ENCODE data around the gene MCC.

Gene MCC

GRCh38 chr5:112975721-112976431 is 512.4 kb downstream of the MCC start:
- no peak for TF ChIP-seq CTCF (IDR thresholded peaks at IDR 0.05; ENCODE audit: low read depth, low read length)
- peak overlapping the region; percentile 86 to 96 for H3K4me3 ChIP-seq (replicated peaks in 1 of 2; ENCODE audit: low read depth in 2 of 2, low read length in 2 of 2)
- DNase-seq (ENCODE audit: low read depth in 2 of 2) = no peak

- no peak overlapping the region for H3K4me3 ChIP-seq (replicated peaks in 1 of 2; ENCODE audit: low read depth in 2 of 2, low read length in 2 of 2)
- no peak for TF ChIP-seq CTCF (IDR thresholded peaks at IDR 0.05; ENCODE audit: low read depth, low read length)
- DNase-seq (ENCODE audit: low read depth in 2 of 2) = peak in 1 of 2 donors; percentile 52
These were observed 513.4 kb downstream of the MCC start for GRCh38 chr5:112974901-112975300.

- DNase-seq (ENCODE audit: low read depth in 2 of 2) = no peak
- no peak overlapping the region for H3K4me3 ChIP-seq (replicated peaks in 1 of 2; ENCODE audit: low read depth in 2 of 2, low read length in 2 of 2)
- TF ChIP-seq CTCF (IDR thresholded peaks at IDR 0.05; ENCODE audit: low read depth, low read length) = no peak
These were observed 514.3 kb downstream of the MCC start for GRCh38 chr5:112973904-112974303.

- no peak overlapping the region for H3K4me3 ChIP-seq (replicated peaks in 1 of 2; ENCODE audit: low read depth in 2 of 2, low read length in 2 of 2)
- TF ChIP-seq CTCF (IDR thresholded peaks at IDR 0.05; ENCODE audit: low read depth, low read length) = no peak
- DNase-seq (ENCODE audit: low read depth in 2 of 2) = no peak
These were observed 515.2 kb downstream of the MCC start for GRCh38 chr5:112973036-112973435.

All from cardiac fibroblast (primary cell).